Liver (tissue), 9 donors: ENCODE data around the gene BOC. TPM values are rescaled to one million over a fixed set of nuclear protein-coding genes. Genes with fewer than 3 reads are reported as not detected.

Experiments
- DNase-seq: peaks from one replicate; pipeline ENCODE4 v3.0.0-alpha.2; 2017; ENCODE audit warnings: low spot score
- H3K27ac ChIP-seq, 2 donors: one replicate each; pipeline ENCODE4 v1.7.0; 2013; ENCODE audit warnings: inconsistent platforms in 2 of 2, low read length in 2 of 2, control low read depth in 1 of 2, low read depth in 1 of 2, mild to moderate bottlenecking in 1 of 2
- H3K27me3 ChIP-seq, 4 donors: one replicate each; pipeline versions ENCODE4 v1.6.1 to v1.7.0; 2013; ENCODE audit warnings: low read length in 3 of 4, inconsistent platforms in 1 of 4, mild to moderate bottlenecking in 1 of 4, moderate library complexity in 1 of 4; ENCODE audit not compliant: control insufficient read depth in 4 of 4, insufficient read depth in 4 of 4
- H3K36me3 ChIP-seq, 4 donors: one replicate each; pipeline versions ENCODE4 v1.6.1 to v1.7.0; 2013; ENCODE audit warnings: low read length in 3 of 4, mild to moderate bottlenecking in 3 of 4, low read depth in 1 of 4, moderate library complexity in 1 of 4; ENCODE audit not compliant: control insufficient read depth in 4 of 4, insufficient read depth in 3 of 4
- H3K4me1 ChIP-seq, 4 donors: one replicate each; pipeline versions ENCODE4 v1.6.1 to v1.7.0; 2013; ENCODE audit warnings: low read length in 3 of 4, mild to moderate bottlenecking in 3 of 4, moderate library complexity in 1 of 4; ENCODE audit not compliant: control insufficient read depth in 4 of 4, insufficient read depth in 4 of 4
- H3K4me3 ChIP-seq, 3 donors: one replicate each; pipeline versions ENCODE4 v1.6.1 to v1.7.0; 2013; ENCODE audit warnings: low read length in 3 of 3, control low read depth in 1 of 3, low read depth in 1 of 3, mild to moderate bottlenecking in 1 of 3
- H3K9ac ChIP-seq, 2 donors: one replicate each; pipeline ENCODE4 v1.7.0; 2013; ENCODE audit warnings: low read length in 2 of 2, mild to moderate bottlenecking in 2 of 2, moderate library complexity in 2 of 2, control low read depth in 1 of 2, low read depth in 1 of 2
- H3K9me3 ChIP-seq, 4 donors: one replicate each; pipeline versions ENCODE4 v1.6.1 to v1.7.0; 2013; ENCODE audit warnings: low read length in 3 of 4; ENCODE audit not compliant: control insufficient read depth in 4 of 4
- EGR1 ChIP-seq, 2 donors: IDR thresholded peaks; 2 replicates each; pipeline ENCODE4 v1.6.1; 2016 to 2018; ENCODE audit warnings: antibody characterized with exemption in 2 of 2, low read depth in 2 of 2
- FOXA1 ChIP-seq: IDR thresholded peaks from 2 replicates; pipeline ENCODE4 v1.6.1; 2016; ENCODE audit warnings: antibody characterized with exemption
- FOXA2 ChIP-seq: IDR thresholded peaks from 2 replicates; pipeline ENCODE4 v1.6.1; 2016; ENCODE audit warnings: antibody characterized with exemption
- GABPA ChIP-seq, 2 donors: IDR thresholded peaks in 1 of 2; conservative IDR thresholded peaks in 1 of 2; 2 replicates each; pipeline ENCODE4 v1.6.1; 2016; ENCODE audit warnings: antibody characterized with exemption in 2 of 2, mild to moderate bottlenecking in 1 of 2, moderate library complexity in 1 of 2
- HNF4A ChIP-seq, 2 donors: conservative IDR thresholded peaks; 2 replicates each; pipeline ENCODE4 v1.6.1; 2016; ENCODE audit warnings: antibody characterized with exemption in 2 of 2, mild to moderate bottlenecking in 2 of 2
- HNF4G ChIP-seq: IDR thresholded peaks from 2 replicates; pipeline ENCODE4 v1.6.1; 2016; ENCODE audit warnings: antibody characterized with exemption
- JUND ChIP-seq, 2 donors: IDR thresholded peaks; 2 replicates each; pipeline ENCODE4 v1.6.1; 2016; ENCODE audit warnings: antibody characterized with exemption in 2 of 2
- NR2F2 ChIP-seq: IDR thresholded peaks from 2 replicates; pipeline ENCODE4 v1.6.1; 2016; ENCODE audit warnings: antibody characterized with exemption
- RAD21 ChIP-seq, 2 donors: IDR thresholded peaks; 2 replicates each; pipeline ENCODE4 v1.6.1; 2016; ENCODE audit warnings: antibody characterized with exemption in 2 of 2, mild to moderate bottlenecking in 2 of 2
- SP1 ChIP-seq: IDR thresholded peaks from 2 replicates; pipeline ENCODE4 v1.6.1; 2018; ENCODE audit warnings: antibody characterized with exemption, mild to moderate bottlenecking
- TAF1 ChIP-seq: conservative IDR thresholded peaks from 2 replicates; pipeline ENCODE4 v1.6.1; 2016; ENCODE audit warnings: antibody characterized with exemption, mild to moderate bottlenecking
- YY1 ChIP-seq: IDR thresholded peaks from 2 replicates; pipeline ENCODE4 v1.6.1; 2016; ENCODE audit warnings: antibody characterized with exemption, mild to moderate bottlenecking
- WGBS: extraction: QIAGEN DNeasy Blood & Tissue Kit; methylation state at CpG from one replicate; pipeline ENCODE4 v1.1.7; 2013; 5-methylcytosine and 5-hydroxymethylcytosine counted together
- polyA plus RNA-seq, 2 donors: library from polyadenylated mRNA; stranded (reverse) in 1 of 2; unstranded in 1 of 2; fragments of 200-250 nt in 1 of 2; fragments of >200 nt in 1 of 2; fragmentation: Nextera tagmentation in 1 of 2; extraction: Ambion mirVana in 1 of 2; gene quantifications; one replicate each; pipeline versions ENCODE4 v1.2.1 to v1.2.3, GENCODE V29; 2013 to 2015
- total RNA-seq, 2 donors: library from RNA; depleted of rRNA; stranded (reverse); fragments of >200 nt; gene quantifications; one replicate each; pipeline ENCODE4 v1.2.3, GENCODE V29; 2014
- TF ChIP-seq, protein P1 (sequence below): IDR thresholded peaks from 2 replicates; pipeline ENCODE4 v1.6.1; 2016; ENCODE audit warnings: antibody characterized with exemption
- TF ChIP-seq, protein P2 (sequence below): IDR thresholded peaks from 2 replicates; pipeline ENCODE4 v1.6.1; 2016; ENCODE audit warnings: antibody characterized with exemption
- TF ChIP-seq, protein P3 (sequence below): IDR thresholded peaks from 2 replicates; pipeline ENCODE4 v1.6.1; 2016; ENCODE audit warnings: antibody characterized with exemption
- TF ChIP-seq, protein P4 (sequence below): fragments of 150-350 bp; IDR thresholded peaks from 2 replicates; pipeline ENCODE4 v1.5.1; 2017; ENCODE audit warnings: improper control_type of control experiment, low read depth, low read length; ENCODE audit not compliant: missing input control
- TF ChIP-seq, protein P5 (sequence below): IDR thresholded peaks from 2 replicates; pipeline ENCODE4 v1.6.1; 2016; ENCODE audit warnings: antibody characterized with exemption, mild to moderate bottlenecking
- donor health status: healthy.
- donor health status: healthy.
- donor health status: healthy.
- donor health status: healthy.
- donor health status: healthy.

The BOC gene
- total and polyA plus RNA-seq, 4 donors, result 0.31 to 1.5 (median 0.65) TPM; not detected in 1

DNA sequence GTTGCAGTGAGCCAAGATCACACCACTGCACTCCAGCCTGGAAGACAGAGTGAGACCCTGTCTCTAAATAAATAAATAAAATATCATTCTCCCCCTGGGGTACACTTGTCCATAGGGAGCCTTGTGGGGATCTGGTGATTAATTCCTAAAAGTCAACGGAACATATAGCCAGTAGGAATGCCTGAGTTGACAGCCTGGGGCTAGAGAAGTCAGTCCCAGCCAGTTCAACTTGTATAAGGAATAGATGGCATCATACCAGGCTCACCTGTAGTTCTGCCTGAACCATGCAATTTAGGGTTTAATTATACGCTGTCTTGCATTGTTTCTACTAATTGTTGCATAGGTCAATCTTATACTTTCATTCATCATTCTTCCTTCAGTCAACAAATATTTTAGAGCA, 5.9 kb upstream of the BOC start:
- WGBS, result 90% methylated on average over 2 of the region's 2 CpGs
- Histone ChIP-seq H3K4me3 (no peak overlapping the region), H3K9ac (no peak overlapping the region), H3K4me1 (no peaks in the 10 kb centered on the region), H3K27me3 (peaks cover 0 to 3% (median 0%) of the 10 kb centered on the region in 4 donors), H3K36me3 (no peaks in the 10 kb centered on the region), H3K9me3 (no peaks in the 10 kb centered on the region), H3K27ac (no peak overlapping the region)
- no peak for TF ChIP-seq HNF4G
- TF ChIP-seq NR2F2, result no peak
- no peak for TF ChIP-seq GABPA (IDR thresholded peaks at IDR 0.05 in 1 of 2, conservative IDR thresholded peaks at IDR 0.05 in 1 of 2)
- TF ChIP-seq EGR1 (IDR thresholded peaks at IDR 0.05; ENCODE audit: low read depth in 2 of 2), result no peak
- no peak for TF ChIP-seq RAD21 (IDR thresholded peaks at IDR 0.05)
- no peak for TF ChIP-seq TAF1
- TF ChIP-seq FOXA1, result no peak
- TF ChIP-seq FOXA2, result no peak
- TF ChIP-seq YY1, result no peak
- DNase-seq, result no peak

DNA sequence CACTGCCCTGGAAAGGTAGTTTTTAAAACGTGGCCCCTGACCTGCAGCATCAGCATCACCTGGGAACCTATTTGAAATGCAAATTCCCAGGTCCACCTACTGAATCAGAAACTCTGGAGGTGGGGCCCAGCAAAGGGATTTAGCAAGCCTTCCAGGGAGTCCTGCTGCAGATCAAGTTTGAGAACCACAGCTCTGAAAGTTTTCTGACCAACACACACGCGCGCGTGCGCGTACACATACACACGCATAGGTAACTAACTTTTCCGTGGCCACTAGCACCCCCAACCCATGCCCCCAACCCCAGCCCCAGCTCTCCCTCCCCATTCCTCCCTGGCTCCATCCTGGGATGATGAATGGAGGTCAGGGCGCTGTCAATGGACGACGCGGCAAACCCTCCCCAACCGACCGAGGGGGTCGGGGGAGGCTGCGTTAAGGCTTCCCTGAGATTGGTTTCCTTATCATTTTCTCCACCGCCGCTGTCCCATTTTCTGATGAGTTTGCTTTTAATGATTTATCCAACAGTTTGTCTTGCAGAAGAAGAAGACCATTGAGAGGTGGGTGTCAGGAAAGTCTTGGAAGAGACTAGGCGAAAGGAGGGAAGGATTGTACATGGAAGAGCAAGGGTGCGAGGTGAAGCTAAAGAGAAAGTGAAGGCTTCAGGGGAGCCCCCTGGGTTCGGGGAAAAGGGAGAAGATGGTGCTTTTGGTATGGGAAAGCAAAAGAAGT, 590 bp upstream of the BOC start:
- DNase-seq, result no peak
- peak overlapping the region in 1 of 2 donors; percentile 49 for H3K27ac ChIP-seq
- peaks cover 4 to 19% (median 14%) of the 10 kb centered on the region in 4 donors for H3K4me1 ChIP-seq
- TF ChIP-seq, protein P1, sequence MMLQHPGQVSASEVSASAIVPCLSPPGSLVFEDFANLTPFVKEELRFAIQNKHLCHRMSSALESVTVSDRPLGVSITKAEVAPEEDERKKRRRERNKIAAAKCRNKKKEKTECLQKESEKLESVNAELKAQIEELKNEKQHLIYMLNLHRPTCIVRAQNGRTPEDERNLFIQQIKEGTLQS, result no peak
- TF ChIP-seq SP1 (no peak), HNF4G (no peak), RAD21 (IDR thresholded peaks at IDR 0.05) (no peak), TAF1 (no peak), FOXA1 (no peak), HNF4A (conservative IDR thresholded peaks at IDR 0.05) (no peak), JUND (IDR thresholded peaks at IDR 0.05) (no peak), EGR1 (IDR thresholded peaks at IDR 0.05; ENCODE audit: low read depth in 2 of 2) (no peak), NR2F2 (no peak), FOXA2 (no peak)
- TF ChIP-seq, protein P2, sequence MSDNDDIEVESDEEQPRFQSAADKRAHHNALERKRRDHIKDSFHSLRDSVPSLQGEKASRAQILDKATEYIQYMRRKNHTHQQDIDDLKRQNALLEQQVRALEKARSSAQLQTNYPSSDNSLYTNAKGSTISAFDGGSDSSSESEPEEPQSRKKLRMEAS, result no peak
- TF ChIP-seq, protein P3, sequence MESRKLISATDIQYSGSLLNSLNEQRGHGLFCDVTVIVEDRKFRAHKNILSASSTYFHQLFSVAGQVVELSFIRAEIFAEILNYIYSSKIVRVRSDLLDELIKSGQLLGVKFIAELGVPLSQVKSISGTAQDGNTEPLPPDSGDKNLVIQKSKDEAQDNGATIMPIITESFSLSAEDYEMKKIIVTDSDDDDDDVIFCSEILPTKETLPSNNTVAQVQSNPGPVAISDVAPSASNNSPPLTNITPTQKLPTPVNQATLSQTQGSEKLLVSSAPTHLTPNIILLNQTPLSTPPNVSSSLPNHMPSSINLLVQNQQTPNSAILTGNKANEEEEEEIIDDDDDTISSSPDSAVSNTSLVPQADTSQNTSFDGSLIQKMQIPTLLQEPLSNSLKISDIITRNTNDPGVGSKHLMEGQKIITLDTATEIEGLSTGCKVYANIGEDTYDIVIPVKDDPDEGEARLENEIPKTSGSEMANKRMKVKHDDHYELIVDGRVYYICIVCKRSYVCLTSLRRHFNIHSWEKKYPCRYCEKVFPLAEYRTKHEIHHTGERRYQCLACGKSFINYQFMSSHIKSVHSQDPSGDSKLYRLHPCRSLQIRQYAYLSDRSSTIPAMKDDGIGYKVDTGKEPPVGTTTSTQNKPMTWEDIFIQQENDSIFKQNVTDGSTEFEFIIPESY, result no peak
- TF ChIP-seq, protein P4, sequence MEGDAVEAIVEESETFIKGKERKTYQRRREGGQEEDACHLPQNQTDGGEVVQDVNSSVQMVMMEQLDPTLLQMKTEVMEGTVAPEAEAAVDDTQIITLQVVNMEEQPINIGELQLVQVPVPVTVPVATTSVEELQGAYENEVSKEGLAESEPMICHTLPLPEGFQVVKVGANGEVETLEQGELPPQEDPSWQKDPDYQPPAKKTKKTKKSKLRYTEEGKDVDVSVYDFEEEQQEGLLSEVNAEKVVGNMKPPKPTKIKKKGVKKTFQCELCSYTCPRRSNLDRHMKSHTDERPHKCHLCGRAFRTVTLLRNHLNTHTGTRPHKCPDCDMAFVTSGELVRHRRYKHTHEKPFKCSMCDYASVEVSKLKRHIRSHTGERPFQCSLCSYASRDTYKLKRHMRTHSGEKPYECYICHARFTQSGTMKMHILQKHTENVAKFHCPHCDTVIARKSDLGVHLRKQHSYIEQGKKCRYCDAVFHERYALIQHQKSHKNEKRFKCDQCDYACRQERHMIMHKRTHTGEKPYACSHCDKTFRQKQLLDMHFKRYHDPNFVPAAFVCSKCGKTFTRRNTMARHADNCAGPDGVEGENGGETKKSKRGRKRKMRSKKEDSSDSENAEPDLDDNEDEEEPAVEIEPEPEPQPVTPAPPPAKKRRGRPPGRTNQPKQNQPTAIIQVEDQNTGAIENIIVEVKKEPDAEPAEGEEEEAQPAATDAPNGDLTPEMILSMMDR, result no peak
- TF ChIP-seq, protein P5, sequence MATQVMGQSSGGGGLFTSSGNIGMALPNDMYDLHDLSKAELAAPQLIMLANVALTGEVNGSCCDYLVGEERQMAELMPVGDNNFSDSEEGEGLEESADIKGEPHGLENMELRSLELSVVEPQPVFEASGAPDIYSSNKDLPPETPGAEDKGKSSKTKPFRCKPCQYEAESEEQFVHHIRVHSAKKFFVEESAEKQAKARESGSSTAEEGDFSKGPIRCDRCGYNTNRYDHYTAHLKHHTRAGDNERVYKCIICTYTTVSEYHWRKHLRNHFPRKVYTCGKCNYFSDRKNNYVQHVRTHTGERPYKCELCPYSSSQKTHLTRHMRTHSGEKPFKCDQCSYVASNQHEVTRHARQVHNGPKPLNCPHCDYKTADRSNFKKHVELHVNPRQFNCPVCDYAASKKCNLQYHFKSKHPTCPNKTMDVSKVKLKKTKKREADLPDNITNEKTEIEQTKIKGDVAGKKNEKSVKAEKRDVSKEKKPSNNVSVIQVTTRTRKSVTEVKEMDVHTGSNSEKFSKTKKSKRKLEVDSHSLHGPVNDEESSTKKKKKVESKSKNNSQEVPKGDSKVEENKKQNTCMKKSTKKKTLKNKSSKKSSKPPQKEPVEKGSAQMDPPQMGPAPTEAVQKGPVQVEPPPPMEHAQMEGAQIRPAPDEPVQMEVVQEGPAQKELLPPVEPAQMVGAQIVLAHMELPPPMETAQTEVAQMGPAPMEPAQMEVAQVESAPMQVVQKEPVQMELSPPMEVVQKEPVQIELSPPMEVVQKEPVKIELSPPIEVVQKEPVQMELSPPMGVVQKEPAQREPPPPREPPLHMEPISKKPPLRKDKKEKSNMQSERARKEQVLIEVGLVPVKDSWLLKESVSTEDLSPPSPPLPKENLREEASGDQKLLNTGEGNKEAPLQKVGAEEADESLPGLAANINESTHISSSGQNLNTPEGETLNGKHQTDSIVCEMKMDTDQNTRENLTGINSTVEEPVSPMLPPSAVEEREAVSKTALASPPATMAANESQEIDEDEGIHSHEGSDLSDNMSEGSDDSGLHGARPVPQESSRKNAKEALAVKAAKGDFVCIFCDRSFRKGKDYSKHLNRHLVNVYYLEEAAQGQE, result no peak
- peaks cover 0 to 23% (median 5%) of the 10 kb centered on the region in 4 donors for H3K27me3 ChIP-seq
- no peak overlapping the region for H3K9ac ChIP-seq
- WGBS, result 22% methylated on average over 22 of the region's 22 CpGs
- H3K4me3 ChIP-seq, result peak overlapping the region in 2 of 3 donors; percentile 45 to 59
- no peaks in the 10 kb centered on the region for H3K36me3 ChIP-seq
- H3K9me3 ChIP-seq, result no peaks in the 10 kb centered on the region
